ENCODE data around the gene PPP4R2. TPM values are rescaled to one million over a fixed set of nuclear protein-coding genes. Genes with fewer than 3 reads are reported as not detected.

PPP4R2 gene
- total RNA-seq, 6 donors from 2014 or later = 24.3 to 88.0 (median 54.8) TPM

GRCh38 chr3:72974956-72975355, 21.7 kb upstream of the PPP4R2 start:
- Histone ChIP-seq H3K4me1 (peaks cover 0 to 3% (median 0%) of the 10 kb centered on the region in 4 donors), H3K4me3 (no peak overlapping the region), H3K27ac (no peak overlapping the region), H3K36me3 (no peaks in the 10 kb centered on the region), H3K9me3 (no peaks in the 10 kb centered on the region), H3K27me3 (no peaks in the 10 kb centered on the region)
- DNase-seq (no peak), ATAC-seq (ENCODE audit: low FRiP score in 2 of 2) (no peak)
- WGBS, 2 donors = 83 to 88% methylated on average over 4 of the region's 4 CpGs
- TF ChIP-seq POLR2AphosphoS5 (IDR thresholded peaks at IDR 0.05) = no peak
- TF ChIP-seq EP300 (IDR thresholded peaks at IDR 0.05) = no peak

DNA sequence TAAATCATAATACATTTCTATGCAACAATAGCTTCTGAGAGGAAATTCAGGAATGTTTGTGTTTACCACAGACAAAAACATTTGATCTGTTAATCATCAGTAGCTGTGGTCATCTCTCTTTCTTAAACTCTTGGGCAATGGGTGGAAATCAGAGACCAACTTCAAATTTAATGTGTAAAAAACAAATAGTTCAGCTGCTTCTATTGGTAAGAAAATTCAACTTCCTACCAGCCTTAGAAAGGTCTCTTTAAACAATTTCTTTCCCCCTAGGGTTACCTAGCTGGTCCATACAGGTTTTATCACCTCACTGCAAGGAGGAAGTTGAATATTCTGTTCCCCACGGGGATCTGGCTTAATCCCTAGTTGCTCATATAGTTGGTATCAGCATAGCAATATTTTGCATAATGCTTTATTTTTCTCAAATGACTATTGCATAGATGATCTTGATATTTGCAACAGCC, 20.3 kb upstream of the PPP4R2 start:
- no peak for ATAC-seq (ENCODE audit: low FRiP score in 2 of 2)
- H3K9me3 ChIP-seq = no peaks in the 10 kb centered on the region
- 46 to 50% methylated on average over 1 of the region's 1 CpG for WGBS, 2 donors

DNA sequence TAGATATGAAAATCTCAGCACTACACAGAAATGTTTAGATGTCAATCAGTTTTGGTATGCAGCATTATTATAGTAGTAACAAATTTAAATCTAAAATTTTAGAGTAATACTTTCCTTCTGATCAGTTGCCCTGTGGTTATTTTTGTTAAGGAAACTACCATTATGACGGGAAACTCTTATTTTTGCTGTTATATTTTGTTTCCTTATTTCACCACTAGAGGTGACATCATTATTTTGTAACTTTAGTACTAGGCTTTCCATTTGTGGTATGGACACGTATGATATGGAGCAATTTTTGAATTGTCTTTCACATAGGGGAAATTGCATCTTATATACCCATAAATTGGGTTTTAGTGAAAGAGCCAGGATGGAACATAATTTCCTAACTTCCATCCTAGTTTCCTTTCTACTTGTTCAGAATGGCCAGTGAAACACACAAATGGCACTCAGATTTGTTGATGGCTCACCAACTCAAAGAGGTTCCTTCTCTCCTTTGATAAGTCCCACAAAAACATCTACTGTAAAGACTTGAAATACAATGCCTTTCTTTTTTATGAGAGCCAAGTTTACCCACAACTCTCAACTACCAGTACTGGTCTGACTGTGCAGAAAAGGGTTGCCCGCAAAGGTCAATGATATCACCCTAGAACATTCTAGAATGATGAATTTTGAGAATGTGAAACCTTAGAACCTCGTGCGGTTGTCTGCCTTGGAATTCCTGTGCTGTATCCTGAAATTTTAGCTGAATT, 19.4 kb upstream of the PPP4R2 start:
- H3K36me3 ChIP-seq = no peaks in the 10 kb centered on the region
- 70 to 77% methylated on average over 5 of the region's 5 CpGs for WGBS, 2 donors
- H3K27me3 ChIP-seq = no peaks in the 10 kb centered on the region
- DNase-seq (no peak), ATAC-seq (ENCODE audit: low FRiP score in 2 of 2) (no peak)
- no peak for TF ChIP-seq POLR2A (IDR thresholded peaks at IDR 0.05)
- peak in 1 of 4 donors; percentile 34 for TF ChIP-seq EP300 (IDR thresholded peaks at IDR 0.05)
- TF ChIP-seq POLR2AphosphoS5 (IDR thresholded peaks at IDR 0.05) = no peak
- peak in 2 of 6 experiments; percentile 13 to 16 for TF ChIP-seq CTCF (IDR thresholded peaks at IDR 0.05)
- peaks cover 0 to 3% (median 0%) of the 10 kb centered on the region in 4 donors for H3K4me1 ChIP-seq
- no peaks in the 10 kb centered on the region for H3K9me3 ChIP-seq
- H3K27ac ChIP-seq = peak overlapping the region; percentile 1 to 77 (median 20)
- no peak overlapping the region for H3K4me3 ChIP-seq

More for the DNA sequence above, 20.3 kb upstream of the PPP4R2 start:
- TF ChIP-seq POLR2AphosphoS5 (IDR thresholded peaks at IDR 0.05) = no peak
- TF ChIP-seq POLR2A (IDR thresholded peaks at IDR 0.05) = no peak
- no peak for TF ChIP-seq EP300 (IDR thresholded peaks at IDR 0.05)
- no peak for TF ChIP-seq CTCF (IDR thresholded peaks at IDR 0.05)
- Histone ChIP-seq H3K27me3 (no peaks in the 10 kb centered on the region), H3K4me3 (no peak overlapping the region), H3K4me1 (peaks cover 0 to 3% (median 0%) of the 10 kb centered on the region in 4 donors), H3K36me3 (no peaks in the 10 kb centered on the region), H3K27ac (peak overlapping the region in 1 of 4 donors; percentile 44)
- no peak for DNase-seq

GRCh38 chr3:72982609-72983366, 13.8 kb upstream of the PPP4R2 start:
- DNase-seq = no peak
- Histone ChIP-seq H3K27me3 (no peaks in the 10 kb centered on the region), H3K27ac (peak overlapping the region in 1 of 4 donors; percentile 52), H3K4me1 (no peaks in the 10 kb centered on the region), H3K9me3 (peaks cover 2 to 10% (median 4%) of the 10 kb centered on the region in 4 donors), H3K4me3 (no peak overlapping the region), H3K36me3 (no peaks in the 10 kb centered on the region)
- no peak for TF ChIP-seq EP300 (IDR thresholded peaks at IDR 0.05)
- no peak for TF ChIP-seq CTCF (IDR thresholded peaks at IDR 0.05)
- no peak for TF ChIP-seq POLR2A (IDR thresholded peaks at IDR 0.05)
- TF ChIP-seq POLR2AphosphoS5 (IDR thresholded peaks at IDR 0.05) = no peak
- peak in 1 of 2 donors; percentile 35 for ATAC-seq (ENCODE audit: low FRiP score in 2 of 2)
- 81 to 84% methylated on average over 3 of the region's 3 CpGs for WGBS, 2 donors

- no peaks in the 10 kb centered on the region for H3K4me1 ChIP-seq
- no peaks in the 10 kb centered on the region for H3K36me3 ChIP-seq
- no peaks in the 10 kb centered on the region for H3K27me3 ChIP-seq
- 77 to 90% methylated on average over 1 of the region's 1 CpG for WGBS, 2 donors
- H3K4me3 ChIP-seq = no peak overlapping the region
- H3K9me3 ChIP-seq = peaks cover 2 to 10% (median 4%) of the 10 kb centered on the region in 4 donors
- no peak for TF ChIP-seq POLR2AphosphoS5 (IDR thresholded peaks at IDR 0.05)
- no peak for TF ChIP-seq EP300 (IDR thresholded peaks at IDR 0.05)
- no peak for TF ChIP-seq POLR2A (IDR thresholded peaks at IDR 0.05)
- TF ChIP-seq CTCF (IDR thresholded peaks at IDR 0.05) = no peak
- DNase-seq = no peak
- no peak overlapping the region for H3K27ac ChIP-seq
- no peak for ATAC-seq (ENCODE audit: low FRiP score in 2 of 2)
Measured at GRCh38 chr3:72985576-72985975, 11.0 kb upstream of the PPP4R2 start.

Measured in upper lobe of left lung (tissue), 6 donors.